K562 (cell line): ENCODE results near the gene MGAT4C. TPM values are rescaled to one million over a fixed set of nuclear protein-coding genes. Genes with fewer than 3 reads are reported as not detected.

Experiments used
- ATAC-seq: fragments of 200-7000 bp; cut with Tn5 transposase; 3 replicates; pipeline ENCODE4 v1.9.1; 2020; ENCODE audit warnings: moderate library complexity
- BruUV-seq: library from RNA; stranded (reverse); fragments of 400-500 nt; replicated peaks from 2 replicates; lab custom pipeline; 2021; lab: Mats Ljungman, UMichigan
- CTCF ChIA-PET: fragments of 300-600 bp; formaldehyde crosslinking; extraction: SDS; loops from one replicate; lab custom pipeline; 2021; ENCODE audit warnings: low intra/inter-chr PET ratio; lab: Yijun Ruan, JAX
- POLR2A ChIA-PET: fragments of 300-600, 350-650 bp; sonication (Branson Sonifier 250); formaldehyde crosslinking; extraction: SDS; loops from one replicate; lab custom pipeline; 2021; ENCODE audit warnings: antibody characterized with exemption, inconsistent platforms; lab: Yijun Ruan, JAX
- DNase-seq, 4 experiments: peaks; one replicate each; pipeline versions ENCODE4 v3.0.0 to v3.0.0-alpha.2; 2011 to 2018; ENCODE audit warnings: low spot score in 3 of 4, mixed read lengths in 3 of 4; ENCODE audit errors: extremely low read depth in 1 of 4
- FAIRE-seq: peaks from 2 replicates; lab custom pipeline; 2011; peaks lifted over from hg19 to GRCh38; lab: Jason Lieb, UNC
- H2AFZ ChIP-seq: 2 replicates; pipeline ENCODE4 v1.6.0; 2011; ENCODE audit warnings: low read depth, low read length, control low read depth, inconsistent platforms
- H3K27ac ChIP-seq: fragments of 200-600 bp; 3 replicates; pipeline ENCODE4 v1.8.0; 2011; ENCODE audit warnings: low read depth, mild to moderate bottlenecking, control low read depth, inconsistent platforms, low read length, moderate library complexity, mixed read lengths; ENCODE audit errors: extremely low read depth
- H3K27me3 ChIP-seq, 2 experiments: fragments of 300-600 bp in 1 of 2; 2 replicates in 1 of 2; 3 replicates in 1 of 2; pipeline versions ENCODE4 v1.6.0 to v1.8.0; 2011; ENCODE audit warnings: inconsistent platforms in 2 of 2, low read length in 2 of 2, mild to moderate bottlenecking in 1 of 2, mixed read lengths in 1 of 2, moderate library complexity in 1 of 2; ENCODE audit not compliant: control insufficient read depth in 2 of 2, insufficient read depth in 2 of 2
- H3K36me3 ChIP-seq: fragments of 300-600 bp; 3 replicates; pipeline ENCODE4 v1.8.0; 2011; ENCODE audit warnings: mild to moderate bottlenecking, low read length, inconsistent platforms; ENCODE audit not compliant: control insufficient read depth, insufficient read depth
- H3K4me1 ChIP-seq, 2 experiments: fragments of 200-600 bp in 1 of 2; replicated peaks in 1 of 2; 2 replicates in 1 of 2; 3 replicates in 1 of 2; pipeline versions ENCODE4 v1.5.1 to v1.8.0; 2011; ENCODE audit warnings: inconsistent platforms in 2 of 2, low read length in 2 of 2, mild to moderate bottlenecking in 1 of 2, mixed read lengths in 1 of 2, moderate library complexity in 1 of 2; ENCODE audit not compliant: control insufficient read depth in 2 of 2, insufficient read depth in 2 of 2
- H3K4me2 ChIP-seq: 2 replicates; pipeline ENCODE4 v1.6.1; 2011; ENCODE audit warnings: low read length, control low read depth, inconsistent platforms, mixed read lengths; ENCODE audit not compliant: insufficient read depth
- H3K4me3 ChIP-seq: fragments of 200-600 bp; sonication (generic), shearing (Covaris generic); 2 replicates; pipeline ENCODE4 v1.5.1; 2016; ENCODE audit warnings: control low read depth, inconsistent platforms
- H3K79me2 ChIP-seq: fragments of 200-600 bp; 3 replicates; pipeline ENCODE4 v1.8.0; 2011; ENCODE audit warnings: low read length, inconsistent platforms; ENCODE audit not compliant: control insufficient read depth, insufficient read depth
- H3K9ac ChIP-seq, 2 experiments: 2 replicates each; pipeline versions ENCODE4 v1.6.0 to v1.6.1; 2011; ENCODE audit warnings: low read depth in 2 of 2, low read length in 2 of 2, control low read depth in 1 of 2, inconsistent platforms in 1 of 2, mild to moderate bottlenecking in 1 of 2, mixed read lengths in 1 of 2; ENCODE audit not compliant: insufficient read depth in 1 of 2
- H3K9me1 ChIP-seq: one replicate; pipeline ENCODE4 v1.6.0; 2011; ENCODE audit warnings: inconsistent platforms, mild to moderate bottlenecking, low read length, moderate library complexity; ENCODE audit not compliant: control insufficient read depth, insufficient read depth
- H3K9me3 ChIP-seq: replicated peaks from 2 replicates; pipeline ENCODE4 v1.5.1; 2011; ENCODE audit warnings: low read depth, low read length, inconsistent platforms; ENCODE audit not compliant: control insufficient read depth, insufficient read depth
- H4K20me1 ChIP-seq: replicated peaks from 2 replicates; pipeline ENCODE4 v1.6.1; 2011; ENCODE audit warnings: low read length, inconsistent platforms, mixed read lengths; ENCODE audit not compliant: control insufficient read depth, insufficient read depth
- DACH1 ChIP-seq: fragments of 450-650 bp; IDR thresholded peaks from 2 replicates; pipeline ENCODE4 v1.6.1; 2018; ENCODE audit not compliant: partially characterized antibody
- POLR2H ChIP-seq: IDR thresholded peaks from 2 replicates; pipeline ENCODE4 v1.6.1; 2016; ENCODE audit warnings: missing genetic modification characterization, low read depth, mild to moderate bottlenecking, control low read depth, missing compliant biosample characterization, moderate library complexity
- RAD21 ChIP-seq, 2 experiments: fragments of 250-450 bp in 1 of 2; fragments of 450-650 bp in 1 of 2; sonication (Bioruptor Pico) in 1 of 2; formaldehyde crosslinking in 1 of 2; IDR thresholded peaks in 1 of 2; conservative IDR thresholded peaks in 1 of 2; 2 replicates each; pipeline versions ENCODE4 v1.4.0 to v1.8.0; 2020 to 2022; ENCODE audit warnings: mild to moderate bottlenecking in 2 of 2, moderate library complexity in 1 of 2
- WGBS: fragments of 100-300 bp; shearing (Covaris generic); methylation state at CpG from one replicate; pipeline ENCODE4 v1.1.6; 2016; ENCODE audit warnings: low coverage, mixed read lengths; ENCODE audit not compliant: insufficient coverage; ENCODE audit errors: missing lambda C conversion rate; 5-methylcytosine and 5-hydroxymethylcytosine counted together
- in situ Hi-C: fragments of 300-500 bp; cut with MboI; formaldehyde crosslinking; loops from 4 replicates; pipeline ENCODE4 v1.15.0; 2018; ENCODE audit warnings: inconsistent platforms, mixed read lengths
- intact Hi-C: fragments of 100-400 bp; cut with micrococcal nuclease; formaldehyde crosslinking; loops from 2 replicates; pipeline ENCODE4 v1.14.2; 2022
- polyA plus RNA-seq, 8 experiments: library from polyadenylated mRNA; depleted of rRNA in 4 of 8; stranded (reverse) in 5 of 8; unstranded in 3 of 8; fragments of >200 nt; fragmentation: Nextera tagmentation in 2 of 8; fragmentation: Illumina TruSeq in 1 of 8; extraction: Ambion mirVana in 2 of 8; extraction: Trizol in 1 of 8; gene quantifications; 2 replicates each; pipeline versions ENCODE4 v1.2.1 to v1.2.3, GENCODE V29; 2011 to 2014; ENCODE audit warnings: inconsistent platforms in 1 of 8, missing spikeins in 1 of 8
- total RNA-seq, 7 experiments: library from RNA; depleted of rRNA in 6 of 7; stranded (reverse); fragments of >200 nt in 6 of 7; fragmentation: Illumina TruSeq in 2 of 7; extraction: Trizol in 2 of 7; gene quantifications; 2 replicates each; pipeline versions ENCODE4 v1.2.1 to v1.2.3, GENCODE V29; 2011 to 2021; ENCODE audit warnings: low replicate concordance in 1 of 7
- TF ChIP-seq, protein P1 (sequence below), 3 experiments: IDR thresholded peaks in 2 of 3; conservative IDR thresholded peaks in 1 of 3; 2 replicates each; pipeline ENCODE4 v1.5.1; 2011 to 2012; ENCODE audit warnings: low read length in 3 of 3, mild to moderate bottlenecking in 3 of 3, control low read depth in 2 of 3, improper control_type of control experiment in 1 of 3, inconsistent platforms in 1 of 3, low read depth in 1 of 3, mixed read lengths in 1 of 3, moderate library complexity in 1 of 3; ENCODE audit not compliant: insufficient read depth in 2 of 3

Gene MGAT4C
- total and polyA plus RNA-seq, 9 of the 15 experiments (the other 6 are each of a cell fraction or from before 2014, with no cell fraction given) = not detected

DNA sequence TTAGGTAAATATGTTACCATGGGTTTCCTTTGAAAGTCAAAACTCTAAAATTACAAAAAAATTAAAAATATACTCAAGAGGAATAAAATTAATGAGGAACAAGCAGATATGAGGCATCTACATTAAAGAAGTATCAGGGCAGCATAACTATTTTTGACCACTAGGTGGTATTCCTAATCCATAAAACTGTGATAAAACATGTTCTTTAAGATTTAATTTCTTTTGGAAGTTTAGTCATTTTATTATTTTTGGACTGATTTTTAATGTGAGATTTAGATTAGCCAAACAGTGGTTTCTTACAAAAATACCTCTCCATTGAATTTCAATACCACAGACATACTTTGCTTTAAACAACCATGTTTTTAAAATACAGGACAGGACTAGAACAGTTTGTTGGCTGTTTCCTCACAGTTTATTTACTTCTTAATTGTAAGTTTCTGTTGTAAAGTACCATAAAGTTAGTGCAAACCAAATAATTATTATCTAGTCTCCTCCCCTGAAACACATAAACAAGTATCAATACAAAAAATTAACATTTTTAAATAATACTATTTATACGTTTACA, 332.3 kb downstream of the MGAT4C start:
- Histone ChIP-seq H2AFZ (no peak overlapping the region), H3K9me1 (no peaks in the 10 kb centered on the region), H3K27me3 (no peaks in the 10 kb centered on the region), H3K4me3 (no peak overlapping the region), H4K20me1 (no peaks in the 10 kb centered on the region), H3K79me2 (no peaks in the 10 kb centered on the region), H3K4me2 (no peak overlapping the region), H3K27ac (no peak overlapping the region), H3K9ac (no peak overlapping the region), H3K9me3 (no peaks in the 10 kb centered on the region), H3K4me1 (no peaks in the 10 kb centered on the region), H3K36me3 (no peaks in the 10 kb centered on the region)
- POLR2A ChIA-PET = no interaction called here
- in situ Hi-C loops = no loop called here
- TF ChIP-seq RAD21 (CRISPR knock-in tag; conservative IDR thresholded peaks at IDR 0.05 in 1 of 2, IDR thresholded peaks at IDR 0.05 in 1 of 2) = peak; percentile 28 to 55; a peak in 2 of 4 replicates
- TF ChIP-seq POLR2H = no peak
- TF ChIP-seq, protein P1, sequence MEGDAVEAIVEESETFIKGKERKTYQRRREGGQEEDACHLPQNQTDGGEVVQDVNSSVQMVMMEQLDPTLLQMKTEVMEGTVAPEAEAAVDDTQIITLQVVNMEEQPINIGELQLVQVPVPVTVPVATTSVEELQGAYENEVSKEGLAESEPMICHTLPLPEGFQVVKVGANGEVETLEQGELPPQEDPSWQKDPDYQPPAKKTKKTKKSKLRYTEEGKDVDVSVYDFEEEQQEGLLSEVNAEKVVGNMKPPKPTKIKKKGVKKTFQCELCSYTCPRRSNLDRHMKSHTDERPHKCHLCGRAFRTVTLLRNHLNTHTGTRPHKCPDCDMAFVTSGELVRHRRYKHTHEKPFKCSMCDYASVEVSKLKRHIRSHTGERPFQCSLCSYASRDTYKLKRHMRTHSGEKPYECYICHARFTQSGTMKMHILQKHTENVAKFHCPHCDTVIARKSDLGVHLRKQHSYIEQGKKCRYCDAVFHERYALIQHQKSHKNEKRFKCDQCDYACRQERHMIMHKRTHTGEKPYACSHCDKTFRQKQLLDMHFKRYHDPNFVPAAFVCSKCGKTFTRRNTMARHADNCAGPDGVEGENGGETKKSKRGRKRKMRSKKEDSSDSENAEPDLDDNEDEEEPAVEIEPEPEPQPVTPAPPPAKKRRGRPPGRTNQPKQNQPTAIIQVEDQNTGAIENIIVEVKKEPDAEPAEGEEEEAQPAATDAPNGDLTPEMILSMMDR (IDR thresholded peaks at IDR 0.05 in 2 of 3, conservative IDR thresholded peaks at IDR 0.05 in 1 of 3; ENCODE audit: insufficient read depth in 2 of 3, low read depth in 1 of 3, low read length in 3 of 3) = peak in 1 of 3 experiments; percentile 37; a peak in 1 of 6 replicates
- no peak for TF ChIP-seq DACH1
- DNase-seq (peak in 2 of 4 experiments; percentile 4 to 7), ATAC-seq (no peak), FAIRE-seq (no peak)
- no TSS peak for BruUV-seq
- CTCF ChIA-PET = interaction anchor here (0.6 kb wide), 1 partner anchor 1883 kb away, joined by 3 read pairs; no protein-coding TSS in a partner anchor
- 6% methylated on average over 1 of the region's 1 CpG for WGBS
- intact Hi-C loops = loop anchor here (2.0 kb wide), 1 partner anchor 1925 kb away; no protein-coding TSS in a partner anchor
